Endodermal cell (in vitro differentiated cells): ENCODE results near the gene ZDHHC14. TPM values are rescaled to one million over a fixed set of nuclear protein-coding genes. Genes with fewer than 3 reads are reported as not detected.
"Not testable (repeated sequence)": the region's sequence is repeated elsewhere in the genome, so short reads cannot be mapped to it uniquely, and the experiment has no call there.

Experiments
- DNase-seq: peaks from one replicate; pipeline ENCODE4 v3.0.0-alpha.2; 2017
- H3K27ac ChIP-seq: 2 replicates; pipeline ENCODE4 v1.5.1; 2013; ENCODE audit warnings: mild to moderate bottlenecking, low read depth, low read length, moderate library complexity
- H3K27me3 ChIP-seq: 2 replicates; pipeline ENCODE4 v1.6.1; 2013; ENCODE audit warnings: mild to moderate bottlenecking, low read length, moderate library complexity; ENCODE audit not compliant: insufficient read depth, control insufficient read depth, poor library complexity, severe bottlenecking
- H3K36me3 ChIP-seq: 2 replicates; pipeline ENCODE4 v1.7.0; 2013; ENCODE audit warnings: mild to moderate bottlenecking, low read length, moderate library complexity; ENCODE audit not compliant: control insufficient read depth, insufficient read depth
- H3K4me1 ChIP-seq: one replicate; pipeline ENCODE4 v1.7.0; 2013; ENCODE audit warnings: low read length; ENCODE audit not compliant: control insufficient read depth, insufficient read depth
- H3K4me3 ChIP-seq: 2 replicates; pipeline ENCODE4 v1.5.1; 2013; ENCODE audit warnings: mild to moderate bottlenecking, low read length, moderate library complexity
- H3K9ac ChIP-seq: 2 replicates; pipeline ENCODE4 v1.6.1; 2013; ENCODE audit warnings: mild to moderate bottlenecking, low read length, moderate library complexity; ENCODE audit not compliant: poor library complexity, severe bottlenecking; ENCODE audit errors: extremely low read depth
- H3K9me3 ChIP-seq: 2 replicates; pipeline ENCODE4 v1.6.1; 2013; ENCODE audit warnings: mild to moderate bottlenecking, low read length, moderate library complexity; ENCODE audit not compliant: control insufficient read depth
- H3K27ac Mint-ChIP-seq: 2 replicates; pipeline ENCODE4 v1.8.0; 2020; ENCODE audit warnings: mixed read lengths
- H3K27me3 Mint-ChIP-seq: 2 replicates; pipeline ENCODE4 v1.8.0; 2021; ENCODE audit warnings: mild to moderate bottlenecking, mixed read lengths; ENCODE audit not compliant: insufficient read depth
- H3K36me3 Mint-ChIP-seq: 2 replicates; pipeline ENCODE4 v1.8.0; 2020; ENCODE audit warnings: low read depth, mixed read lengths
- H3K4me1 Mint-ChIP-seq: 2 replicates; pipeline ENCODE4 v1.8.0; 2020; ENCODE audit warnings: mixed read lengths
- H3K4me3 Mint-ChIP-seq: 2 replicates; pipeline ENCODE4 v1.8.0; 2020; ENCODE audit warnings: mild to moderate bottlenecking, moderate library complexity, mixed read lengths
- H3K9me3 Mint-ChIP-seq: 2 replicates; pipeline ENCODE4 v1.8.0; 2020; ENCODE audit warnings: mild to moderate bottlenecking, mixed read lengths
- WGBS, 2 experiments: methylation state at CpG; one replicate each; pipeline versions ENCODE4 v1.1.5 to v1.1.7; 2013; ENCODE audit warnings: missing lambda C conversion rate in 2 of 2, mixed read lengths in 1 of 2; ENCODE audit not compliant: insufficient coverage in 1 of 2, insufficient read length in 1 of 2; 5-methylcytosine and 5-hydroxymethylcytosine counted together
- total RNA-seq, 2 donors: library from RNA; stranded (reverse); fragmentation: NEBNext Ultra II Directional in 1 of 2; extraction: Animal tissue kit (Norgen Biotek cat#: 25700) in 1 of 2; gene quantifications; 2 replicates in 1 of 2; 3 replicates in 1 of 2; pipeline ENCODE4 v1.2.1, GENCODE V29; 2021
- TF ChIP-seq, protein P1 (sequence below): fragments of 200-600 bp; sonication (generic); conservative IDR thresholded peaks from 2 replicates; pipeline ENCODE4 v1.5.0; 2021; ENCODE audit warnings: antibody characterized with exemption, mild to moderate bottlenecking

ZDHHC14 gene
- total RNA-seq, 2 donors from 2014 or later, result 2.3 to 4.5 TPM

DNA sequence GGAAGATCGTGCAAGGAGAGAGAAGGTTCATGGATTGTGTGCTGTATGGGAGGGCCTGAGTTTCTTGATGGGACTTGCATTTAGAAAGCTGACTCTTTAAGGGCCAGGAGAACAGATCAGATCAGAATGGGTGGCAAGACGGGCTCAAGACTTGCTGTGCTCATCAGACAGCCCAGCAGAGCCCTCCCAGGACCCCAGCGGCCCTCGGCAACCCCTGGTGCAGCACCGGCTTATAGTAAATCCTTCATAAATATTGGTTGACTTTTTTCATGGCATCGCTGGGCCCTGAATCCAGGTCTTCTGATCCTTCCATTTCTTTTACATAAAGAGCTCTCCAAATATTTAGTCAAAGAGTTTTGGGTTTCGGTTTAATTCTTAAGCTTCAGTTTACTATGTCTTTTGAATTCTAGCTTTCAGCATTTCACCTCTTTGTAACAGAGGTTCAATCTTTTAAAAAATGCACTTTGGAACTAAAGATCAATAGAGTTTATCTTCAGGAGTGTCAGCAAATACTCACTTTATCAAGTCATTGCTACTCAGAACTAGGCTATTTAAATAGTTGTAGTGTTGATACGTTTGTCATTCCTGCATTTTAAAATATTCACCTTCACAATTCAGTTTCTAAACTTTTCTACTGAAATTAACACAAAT lies 205.6 kb downstream of the ZDHHC14 start:
- Mint-ChIP-seq H3K27ac (no peak overlapping the region), H3K4me1 (peaks cover 13% of the 10 kb centered on the region), H3K36me3 (peaks cover 7% of the 10 kb centered on the region), H3K27me3 (peaks cover 3% of the 10 kb centered on the region), H3K9me3 (peaks cover 38% of the 10 kb centered on the region), H3K4me3 (no peak overlapping the region)
- peaks cover 23% of the 10 kb centered on the region for H3K9me3 ChIP-seq
- no peaks in the 10 kb centered on the region for H3K36me3 ChIP-seq
- no peak overlapping the region for H3K27ac ChIP-seq
- no peak overlapping the region for H3K4me3 ChIP-seq
- H3K9ac ChIP-seq, result no peak overlapping the region
- no peak for DNase-seq
- H3K27me3 ChIP-seq, result no peaks in the 10 kb centered on the region
- TF ChIP-seq, protein P1, sequence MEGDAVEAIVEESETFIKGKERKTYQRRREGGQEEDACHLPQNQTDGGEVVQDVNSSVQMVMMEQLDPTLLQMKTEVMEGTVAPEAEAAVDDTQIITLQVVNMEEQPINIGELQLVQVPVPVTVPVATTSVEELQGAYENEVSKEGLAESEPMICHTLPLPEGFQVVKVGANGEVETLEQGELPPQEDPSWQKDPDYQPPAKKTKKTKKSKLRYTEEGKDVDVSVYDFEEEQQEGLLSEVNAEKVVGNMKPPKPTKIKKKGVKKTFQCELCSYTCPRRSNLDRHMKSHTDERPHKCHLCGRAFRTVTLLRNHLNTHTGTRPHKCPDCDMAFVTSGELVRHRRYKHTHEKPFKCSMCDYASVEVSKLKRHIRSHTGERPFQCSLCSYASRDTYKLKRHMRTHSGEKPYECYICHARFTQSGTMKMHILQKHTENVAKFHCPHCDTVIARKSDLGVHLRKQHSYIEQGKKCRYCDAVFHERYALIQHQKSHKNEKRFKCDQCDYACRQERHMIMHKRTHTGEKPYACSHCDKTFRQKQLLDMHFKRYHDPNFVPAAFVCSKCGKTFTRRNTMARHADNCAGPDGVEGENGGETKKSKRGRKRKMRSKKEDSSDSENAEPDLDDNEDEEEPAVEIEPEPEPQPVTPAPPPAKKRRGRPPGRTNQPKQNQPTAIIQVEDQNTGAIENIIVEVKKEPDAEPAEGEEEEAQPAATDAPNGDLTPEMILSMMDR, result no peak
- peaks cover 12% of the 10 kb centered on the region for H3K4me1 ChIP-seq
- WGBS, 2 experiments, result 91 to 100% methylated on average over 4 to 7 of the region's 8 CpGs

DNA sequence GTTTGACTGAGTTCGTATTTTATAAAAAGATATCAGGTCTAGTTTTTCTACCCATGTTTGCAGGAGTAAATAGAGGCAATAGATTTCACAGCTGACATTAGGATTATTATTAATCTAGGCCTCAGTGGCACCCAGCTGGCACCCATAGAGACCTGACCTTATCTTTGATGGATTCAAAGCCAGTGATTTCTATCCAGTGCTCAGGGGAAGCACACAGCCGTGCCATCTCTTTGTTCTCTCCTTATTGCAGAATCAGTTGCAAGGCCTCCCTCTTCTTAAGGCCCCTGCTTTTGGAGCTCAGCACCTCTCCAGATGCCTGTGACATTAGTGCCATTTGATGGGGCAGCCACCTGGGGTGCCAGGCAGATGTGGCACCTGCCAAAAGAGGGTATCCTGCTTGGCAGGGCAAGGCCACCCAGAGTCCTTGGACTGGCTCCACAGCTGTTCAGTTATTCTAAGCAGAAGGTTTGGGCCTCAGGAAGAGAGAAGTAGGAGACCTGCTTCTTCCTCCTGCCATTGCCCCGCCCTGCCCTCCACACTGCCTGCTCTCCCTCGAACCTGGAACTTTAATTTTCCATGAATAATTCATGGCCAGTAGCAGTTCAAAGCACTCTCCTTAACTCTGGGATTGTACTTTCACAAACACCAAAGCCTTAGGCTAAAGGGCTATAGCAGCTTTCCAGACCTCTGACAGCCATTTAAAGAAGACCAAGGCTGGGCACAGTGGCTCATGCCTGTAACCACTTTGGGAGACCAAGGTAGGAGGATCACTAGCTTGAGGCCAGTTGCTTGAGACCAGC lies 206.3 kb downstream of the ZDHHC14 start:
- Histone ChIP-seq H3K27me3 (no peaks in the 10 kb centered on the region), H3K27ac (no peak overlapping the region), H3K9ac (no peak overlapping the region), H3K4me1 (peaks cover 12% of the 10 kb centered on the region), H3K36me3 (no peaks in the 10 kb centered on the region), H3K9me3 (peaks cover 27% of the 10 kb centered on the region), H3K4me3 (no peak overlapping the region)
- Mint-ChIP-seq H3K27me3 (peaks cover 3% of the 10 kb centered on the region), H3K9me3 (peaks cover 39% of the 10 kb centered on the region), H3K27ac (no peak overlapping the region), H3K4me3 (no peak overlapping the region), H3K4me1 (peaks cover 13% of the 10 kb centered on the region), H3K36me3 (peaks cover 7% of the 10 kb centered on the region)
- DNase-seq, result no peak
- 91 to 92% methylated on average over 3 to 4 of the region's 4 CpGs for WGBS, 2 experiments
- TF ChIP-seq, protein P1, result no peak

DNA sequence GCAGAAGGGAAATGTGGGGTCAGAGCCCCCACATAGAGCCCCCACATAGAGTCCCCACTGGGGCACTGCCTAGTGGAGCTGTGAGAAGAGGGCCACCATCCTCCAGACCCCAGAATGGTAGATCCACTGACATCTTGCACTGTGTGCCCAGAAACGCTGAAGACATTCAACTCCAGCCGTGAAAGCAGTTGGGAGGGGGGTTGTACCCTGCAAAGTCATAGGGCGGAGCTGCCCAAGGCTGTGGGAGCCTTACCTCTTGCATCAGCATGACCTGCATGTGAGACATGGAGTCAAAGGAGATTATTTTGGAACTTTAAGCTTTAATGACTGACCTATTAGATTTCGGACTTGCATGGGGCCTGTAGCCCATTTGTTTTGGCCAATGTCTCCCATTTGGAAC lies 209.7 kb downstream of the ZDHHC14 start:
- Mint-ChIP-seq H3K9me3 (peaks cover 36% of the 10 kb centered on the region), H3K4me1 (peaks cover 13% of the 10 kb centered on the region)
- not testable (repeated sequence) for DNase-seq, H3K36me3 ChIP-seq, H3K36me3 Mint-ChIP-seq, H3K27ac Mint-ChIP-seq, H3K27me3 ChIP-seq, H3K27me3 Mint-ChIP-seq, H3K4me3 ChIP-seq, H3K9ac ChIP-seq, H3K4me3 Mint-ChIP-seq, H3K27ac ChIP-seq
- Histone ChIP-seq H3K9me3 (peaks cover 27% of the 10 kb centered on the region), H3K4me1 (peaks cover 12% of the 10 kb centered on the region)
- WGBS, 2 experiments, result 83 to 90% methylated on average over 2 to 4 of the region's 4 CpGs
